Testis (tissue), 3 donors: ENCODE measurements around the gene XKR7. TPM values are rescaled to one million over a fixed set of nuclear protein-coding genes. Genes with fewer than 3 reads are reported as not detected.

ENCODE experiments used
- DNase-seq: peaks from one replicate; pipeline ENCODE4 v3.0.0-alpha.2; 2019
- H3K27ac ChIP-seq, 2 donors: fragments of 200-600 bp; sonication (generic); one replicate each; pipeline ENCODE4 v1.5.1; 2019
- H3K27me3 ChIP-seq: fragments of 200-600 bp; sonication (generic); one replicate; pipeline ENCODE4 v1.5.1; 2019
- H3K36me3 ChIP-seq: fragments of 200-600 bp; sonication (generic); one replicate; pipeline ENCODE4 v1.5.1; 2017; ENCODE audit warnings: low read depth; ENCODE audit errors: missing control alignments
- H3K4me1 ChIP-seq: fragments of 200-600 bp; sonication (generic); one replicate; pipeline ENCODE4 v1.5.1; 2019
- H3K4me3 ChIP-seq, 2 donors: fragments of 200-600 bp; sonication (generic); one replicate each; pipeline ENCODE4 v1.5.1; 2017 to 2019
- H3K9me3 ChIP-seq: fragments of 200-600 bp; sonication (generic); one replicate; pipeline ENCODE4 v1.5.1; 2017
- CTCF ChIP-seq, 3 experiments: fragments of 450-650 bp in 2 of 3; fragments of 200-600 bp in 1 of 3; sonication (generic) in 1 of 3; IDR thresholded peaks; one replicate each; pipeline ENCODE4 v1.5.1; 2016 to 2019; ENCODE audit warnings: antibody characterized with exemption in 3 of 3, mild to moderate bottlenecking in 2 of 3, moderate library complexity in 1 of 3
- POLR2A ChIP-seq: fragments of 450-650 bp; IDR thresholded peaks from one replicate; pipeline ENCODE4 v1.6.1; 2017; ENCODE audit warnings: antibody characterized with exemption, mild to moderate bottlenecking, moderate library complexity
- WGBS, 2 donors: methylation state at CpG; one replicate each; pipeline ENCODE4 v1.1.5; 2018; 5-methylcytosine and 5-hydroxymethylcytosine counted together
- intact Hi-C: fragments of 100-400 bp; cut with DNase I; formaldehyde crosslinking; loops from one replicate; pipeline ENCODE4 v1.15.1; 2023; ENCODE audit warnings: low total_unique reads
- polyA plus RNA-seq: library from polyadenylated mRNA; stranded (reverse); fragments of 350-450 nt; fragmentation: Illumina TruSeq; extraction: RNeasy Lipid Tissue Mini Kit (QIAGEN cat#74804); gene quantifications from one replicate; pipeline ENCODE4 v1.2.3, GENCODE V29; 2014; ENCODE audit warnings: low read depth, low replicate concordance; ENCODE audit not compliant: insufficient read depth
- total RNA-seq, 2 donors: library from RNA; depleted of rRNA; stranded (reverse); fragments of >200 nt; gene quantifications; one replicate each; pipeline ENCODE4 v1.2.3, GENCODE V29; 2016

The XKR7 gene
- total and polyA plus RNA-seq, 3 donors from 2014 or later: 0.25 to 0.96 (median 0.39) TPM

GRCh38 chr20:31990641-31991338, 22.8 kb downstream of the XKR7 start:
- WGBS, 2 donors: 62 to 68% methylated on average over 5 to 6 of the region's 6 CpGs
- Histone ChIP-seq H3K9me3 (no peaks in the 10 kb centered on the region), H3K4me1 (no peaks in the 10 kb centered on the region), H3K36me3 (no peaks in the 10 kb centered on the region), H3K27ac (no peak overlapping the region), H3K27me3 (no peaks in the 10 kb centered on the region), H3K4me3 (no peak overlapping the region)
- DNase-seq: no peak
- intact Hi-C loops: no loop called here
- TF ChIP-seq POLR2A (no peak), CTCF (IDR thresholded peaks at IDR 0.05) (no peak)

GRCh38 chr20:31991339-31991705, 23.4 kb downstream of the XKR7 start:
- Histone ChIP-seq H3K9me3 (no peaks in the 10 kb centered on the region), H3K4me1 (no peaks in the 10 kb centered on the region), H3K27me3 (no peaks in the 10 kb centered on the region), H3K36me3 (no peaks in the 10 kb centered on the region), H3K27ac (no peak overlapping the region), H3K4me3 (no peak overlapping the region)
- TF ChIP-seq CTCF (IDR thresholded peaks at IDR 0.05) (no peak), POLR2A (no peak)
- 50 to 71% methylated on average over 1 of the region's 1 CpG for whole genome bisulfite sequencing, 2 donors
- no peak for DNase-seq
- intact Hi-C loops: no loop called here

- no peak overlapping the region for H3K4me3 ChIP-seq
- no peak for DNase-seq
- H3K9me3 ChIP-seq: no peaks in the 10 kb centered on the region
- H3K4me1 ChIP-seq: no peaks in the 10 kb centered on the region
- no peaks in the 10 kb centered on the region for H3K27me3 ChIP-seq
- no peaks in the 10 kb centered on the region for H3K36me3 ChIP-seq
- WGBS, 2 donors: 87 to 95% methylated on average over 2 of the region's 2 CpGs
- intact Hi-C loops: no loop called here
- TF ChIP-seq POLR2A: no peak
- TF ChIP-seq CTCF (IDR thresholded peaks at IDR 0.05): no peak
- H3K27ac ChIP-seq: no peak overlapping the region
These were observed 24.1 kb downstream of the XKR7 start for GRCh38 chr20:31992086-31992485.

GRCh38 chr20:31996996-31997395, 29.0 kb downstream of the XKR7 start:
- no peaks in the 10 kb centered on the region for H3K27me3 ChIP-seq
- H3K36me3 ChIP-seq: no peaks in the 10 kb centered on the region
- WGBS, 2 donors: 80 to 95% methylated on average over 15 to 18 of the region's 18 CpGs
- no peak for DNase-seq
- no peak overlapping the region for H3K27ac ChIP-seq
- intact Hi-C loops: no loop called here
- TF ChIP-seq POLR2A (no peak), CTCF (IDR thresholded peaks at IDR 0.05) (no peak)
- H3K4me1 ChIP-seq: no peaks in the 10 kb centered on the region
- no peak overlapping the region for H3K4me3 ChIP-seq
- no peaks in the 10 kb centered on the region for H3K9me3 ChIP-seq

- WGBS, 2 donors: 75 to 76% methylated on average over 2 of the region's 2 CpGs
- intact Hi-C loops: no loop called here
- no peak for DNase-seq
These were observed 30.3 kb downstream of the XKR7 start for GRCh38 chr20:31998246-31998645.

More at GRCh38 chr20:31998246-31998645, 30.3 kb downstream of the XKR7 start:
- no peaks in the 10 kb centered on the region for H3K36me3 ChIP-seq
- H3K27me3 ChIP-seq: no peaks in the 10 kb centered on the region
- no peaks in the 10 kb centered on the region for H3K4me1 ChIP-seq
- no peak overlapping the region for H3K27ac ChIP-seq
- no peak overlapping the region for H3K4me3 ChIP-seq
- H3K9me3 ChIP-seq: no peaks in the 10 kb centered on the region
- no peak for TF ChIP-seq POLR2A
